ENCODE data around the gene KLK11.

DNA sequence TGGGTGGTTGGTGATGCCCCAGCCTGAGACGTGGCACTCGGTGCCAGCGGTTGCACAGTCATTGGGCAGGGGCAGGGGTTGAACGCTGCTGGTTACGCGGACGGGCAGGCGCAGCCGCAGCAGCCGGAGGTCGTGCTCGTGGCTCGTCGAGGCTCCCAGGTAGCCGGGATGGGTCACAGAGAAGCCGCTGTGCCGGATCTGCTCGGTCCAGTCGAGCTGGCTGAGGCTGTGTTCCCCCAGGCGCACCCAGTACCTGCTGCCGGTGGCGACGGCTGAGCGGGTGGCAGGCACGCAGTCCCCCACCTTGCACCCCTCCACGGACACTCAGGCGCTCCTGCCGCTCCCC lies 5.4 kb upstream of the KLK11 start:
- no peak for TF ChIP-seq EZH2phosphoT487 (IDR thresholded peaks at IDR 0.05; ENCODE audit: insufficient read depth, low read depth)
- no peak for TF ChIP-seq EZH2 (IDR thresholded peaks at IDR 0.05; ENCODE audit: insufficient read depth, poor library complexity, severe bottlenecking)
